Measurements from ENCODE around the gene PCDHGA2.

The PCDHGA2 gene

GRCh38 chr5:141356950-141357349 is 18.4 kb downstream of the PCDHGA2 start:
- H3K9ac ChIP-seq (ENCODE audit: low read depth, low read length): no peak overlapping the region
- H2AFZ ChIP-seq (ENCODE audit: low read depth, low read length): no peak overlapping the region
- H3K79me2 ChIP-seq (ENCODE audit: insufficient read depth, low read length): no peaks in the 10 kb centered on the region
- H3K9me3 ChIP-seq (ENCODE audit: insufficient read depth, low read length, severe bottlenecking): no peaks in the 10 kb centered on the region
- no peak overlapping the region for H3K27ac ChIP-seq (ENCODE audit: low read length)
- no peaks in the 10 kb centered on the region for H3K27me3 ChIP-seq (ENCODE audit: insufficient read depth, low read length, poor library complexity)
- peaks cover 3% of the 10 kb centered on the region; the same call in 1 of the 2 replicates for H3K4me1 ChIP-seq (ENCODE audit: insufficient read depth, low read length)
- H3K36me3 ChIP-seq (ENCODE audit: insufficient read depth, low read length): no peaks in the 10 kb centered on the region
- H3K4me2 ChIP-seq (ENCODE audit: insufficient read depth, low read length): no peak overlapping the region
- no peaks in the 10 kb centered on the region for H4K20me1 ChIP-seq (ENCODE audit: insufficient read depth, low read length)
- no peak overlapping the region for H3K4me3 ChIP-seq (ENCODE audit: low read depth in 1 of 2, low read length in 2 of 2)
- TF ChIP-seq CTCF (IDR thresholded peaks at IDR 0.05; ENCODE audit: borderline replicate concordance, extremely low read depth, low read length, poor library complexity, severe bottlenecking) (no peak), EZH2 (IDR thresholded peaks at IDR 0.05; ENCODE audit: borderline replicate concordance, low read depth, low read length, severe bottlenecking) (no peak)
- ATAC-seq (ENCODE audit: insufficient read depth, low read depth) (no peak), DNase-seq (no peak)

GRCh38 chr5:141359790-141360426 is 21.3 kb downstream of the PCDHGA2 start, which contains the start of gene PCDHGB2:
TSS of gene PCDHGB2 (plus strand) at chr5:141359994. CDS start at chr5:141360136, 142 bp downstream.
- Histone ChIP-seq H3K79me2 (ENCODE audit: insufficient read depth, low read length) (no peaks in the 10 kb centered on the region), H3K9me3 (ENCODE audit: insufficient read depth, low read length, severe bottlenecking) (no peaks in the 10 kb centered on the region), H3K27ac (ENCODE audit: low read length) (no peak within 1 kb of the TSS), H3K27me3 (ENCODE audit: insufficient read depth, low read length, poor library complexity) (no peaks in the 10 kb centered on the region), H3K4me1 (ENCODE audit: insufficient read depth, low read length) (peaks cover 3% of the 10 kb centered on the region; the same call in 1 of the 2 replicates), H2AFZ (ENCODE audit: low read depth, low read length) (peak within 1 kb of the TSS; percentile 53), H3K36me3 (ENCODE audit: insufficient read depth, low read length) (no peaks in the 10 kb centered on the region), H3K9ac (ENCODE audit: low read depth, low read length) (no peak within 1 kb of the TSS), H3K4me2 (ENCODE audit: insufficient read depth, low read length) (peak within 1 kb of the TSS; percentile 33; the same call in 1 of the 2 replicates), H3K4me3 (ENCODE audit: low read depth in 1 of 2, low read length in 2 of 2) (peak within 1 kb of the TSS in 1 of 2 experiments; percentile 30; a peak in 1 of 4 replicates), H4K20me1 (ENCODE audit: insufficient read depth, low read length) (no peaks in the 10 kb centered on the region)
- ATAC-seq (ENCODE audit: insufficient read depth, low read depth) (peak; percentile 74), DNase-seq (peak; percentile 37)
- peak; percentile 63 for TF ChIP-seq CTCF (IDR thresholded peaks at IDR 0.05; ENCODE audit: borderline replicate concordance, extremely low read depth, low read length, poor library complexity, severe bottlenecking)
- no peak for TF ChIP-seq EZH2 (IDR thresholded peaks at IDR 0.05; ENCODE audit: borderline replicate concordance, low read depth, low read length, severe bottlenecking)

GRCh38 chr5:141360685-141361084 is 22.1 kb downstream of the PCDHGA2 start:
- no peak for ATAC-seq (ENCODE audit: insufficient read depth, low read depth)
- Histone ChIP-seq H2AFZ (ENCODE audit: low read depth, low read length) (no peak overlapping the region), H3K9ac (ENCODE audit: low read depth, low read length) (no peak overlapping the region), H3K4me2 (ENCODE audit: insufficient read depth, low read length) (no peak overlapping the region), H3K79me2 (ENCODE audit: insufficient read depth, low read length) (no peaks in the 10 kb centered on the region), H3K4me3 (ENCODE audit: low read depth in 1 of 2, low read length in 2 of 2) (no peak overlapping the region), H3K27me3 (ENCODE audit: insufficient read depth, low read length, poor library complexity) (no peaks in the 10 kb centered on the region), H3K27ac (ENCODE audit: low read length) (no peak overlapping the region), H3K36me3 (ENCODE audit: insufficient read depth, low read length) (no peaks in the 10 kb centered on the region), H3K4me1 (ENCODE audit: insufficient read depth, low read length) (peaks cover 3% of the 10 kb centered on the region; the same call in 1 of the 2 replicates), H3K9me3 (ENCODE audit: insufficient read depth, low read length, severe bottlenecking) (no peaks in the 10 kb centered on the region), H4K20me1 (ENCODE audit: insufficient read depth, low read length) (no peaks in the 10 kb centered on the region)
- TF ChIP-seq CTCF (IDR thresholded peaks at IDR 0.05; ENCODE audit: borderline replicate concordance, extremely low read depth, low read length, poor library complexity, severe bottlenecking) (no peak), EZH2 (IDR thresholded peaks at IDR 0.05; ENCODE audit: borderline replicate concordance, low read depth, low read length, severe bottlenecking) (no peak)
- no peak for DNase-seq
